K562 (cell line): ENCODE data around the gene USP31. TPM values are rescaled to one million over a fixed set of nuclear protein-coding genes. Genes with fewer than 3 reads are reported as not detected.

Source experiments
- ATAC-seq: fragments of 200-7000 bp; cut with Tn5 transposase; 3 replicates; pipeline ENCODE4 v1.9.1; 2020; ENCODE audit warnings: moderate library complexity
- BruUV-seq: library from RNA; stranded (reverse); fragments of 400-500 nt; replicated peaks from 2 replicates; lab custom pipeline; 2021; lab: Mats Ljungman, UMichigan
- CTCF ChIA-PET: fragments of 300-600 bp; formaldehyde crosslinking; extraction: SDS; loops from one replicate; lab custom pipeline; 2021; ENCODE audit warnings: low intra/inter-chr PET ratio; lab: Yijun Ruan, JAX
- POLR2A ChIA-PET: fragments of 300-600, 350-650 bp; sonication (Branson Sonifier 250); formaldehyde crosslinking; extraction: SDS; loops from one replicate; lab custom pipeline; 2021; ENCODE audit warnings: antibody characterized with exemption, inconsistent platforms; lab: Yijun Ruan, JAX
- DNase-seq, 4 experiments: peaks; one replicate each; pipeline versions ENCODE4 v3.0.0 to v3.0.0-alpha.2; 2011 to 2018; ENCODE audit warnings: low spot score in 3 of 4, mixed read lengths in 3 of 4; ENCODE audit errors: extremely low read depth in 1 of 4
- FAIRE-seq: peaks from 2 replicates; lab custom pipeline; 2011; peaks lifted over from hg19 to GRCh38; lab: Jason Lieb, UNC
- H2AFZ ChIP-seq: 2 replicates; pipeline ENCODE4 v1.6.0; 2011; ENCODE audit warnings: low read depth, low read length, control low read depth, inconsistent platforms
- H3K27ac ChIP-seq: fragments of 200-600 bp; 3 replicates; pipeline ENCODE4 v1.8.0; 2011; ENCODE audit warnings: low read depth, mild to moderate bottlenecking, control low read depth, inconsistent platforms, low read length, moderate library complexity, mixed read lengths; ENCODE audit errors: extremely low read depth
- H3K27me3 ChIP-seq, 2 experiments: fragments of 300-600 bp in 1 of 2; 2 replicates in 1 of 2; 3 replicates in 1 of 2; pipeline versions ENCODE4 v1.6.0 to v1.8.0; 2011; ENCODE audit warnings: inconsistent platforms in 2 of 2, low read length in 2 of 2, mild to moderate bottlenecking in 1 of 2, mixed read lengths in 1 of 2, moderate library complexity in 1 of 2; ENCODE audit not compliant: control insufficient read depth in 2 of 2, insufficient read depth in 2 of 2
- H3K36me3 ChIP-seq: fragments of 300-600 bp; 3 replicates; pipeline ENCODE4 v1.8.0; 2011; ENCODE audit warnings: mild to moderate bottlenecking, low read length, inconsistent platforms; ENCODE audit not compliant: control insufficient read depth, insufficient read depth
- H3K4me1 ChIP-seq, 2 experiments: fragments of 200-600 bp in 1 of 2; replicated peaks in 1 of 2; 2 replicates in 1 of 2; 3 replicates in 1 of 2; pipeline versions ENCODE4 v1.5.1 to v1.8.0; 2011; ENCODE audit warnings: inconsistent platforms in 2 of 2, low read length in 2 of 2, mild to moderate bottlenecking in 1 of 2, mixed read lengths in 1 of 2, moderate library complexity in 1 of 2; ENCODE audit not compliant: control insufficient read depth in 2 of 2, insufficient read depth in 2 of 2
- H3K4me2 ChIP-seq: 2 replicates; pipeline ENCODE4 v1.6.1; 2011; ENCODE audit warnings: low read length, control low read depth, inconsistent platforms, mixed read lengths; ENCODE audit not compliant: insufficient read depth
- H3K4me3 ChIP-seq: fragments of 200-600 bp; sonication (generic), shearing (Covaris generic); 2 replicates; pipeline ENCODE4 v1.5.1; 2016; ENCODE audit warnings: control low read depth, inconsistent platforms
- H3K79me2 ChIP-seq: fragments of 200-600 bp; 3 replicates; pipeline ENCODE4 v1.8.0; 2011; ENCODE audit warnings: low read length, inconsistent platforms; ENCODE audit not compliant: control insufficient read depth, insufficient read depth
- H3K9ac ChIP-seq, 2 experiments: 2 replicates each; pipeline versions ENCODE4 v1.6.0 to v1.6.1; 2011; ENCODE audit warnings: low read depth in 2 of 2, low read length in 2 of 2, control low read depth in 1 of 2, inconsistent platforms in 1 of 2, mild to moderate bottlenecking in 1 of 2, mixed read lengths in 1 of 2; ENCODE audit not compliant: insufficient read depth in 1 of 2
- H3K9me1 ChIP-seq: one replicate; pipeline ENCODE4 v1.6.0; 2011; ENCODE audit warnings: inconsistent platforms, mild to moderate bottlenecking, low read length, moderate library complexity; ENCODE audit not compliant: control insufficient read depth, insufficient read depth
- H3K9me3 ChIP-seq: replicated peaks from 2 replicates; pipeline ENCODE4 v1.5.1; 2011; ENCODE audit warnings: low read depth, low read length, inconsistent platforms; ENCODE audit not compliant: control insufficient read depth, insufficient read depth
- H4K20me1 ChIP-seq: replicated peaks from 2 replicates; pipeline ENCODE4 v1.6.1; 2011; ENCODE audit warnings: low read length, inconsistent platforms, mixed read lengths; ENCODE audit not compliant: control insufficient read depth, insufficient read depth
- ASH1L ChIP-seq: fragments of 450-650 bp; IDR thresholded peaks from 2 replicates; pipeline ENCODE4 v1.6.1; 2018; ENCODE audit warnings: borderline replicate concordance, mild to moderate bottlenecking, low read depth; ENCODE audit not compliant: partially characterized antibody
- HDAC3 ChIP-seq: fragments of 450-650 bp; IDR thresholded peaks from 2 replicates; pipeline ENCODE4 v1.6.1; 2018; ENCODE audit warnings: borderline replicate concordance, mild to moderate bottlenecking, moderate library complexity; ENCODE audit not compliant: partially characterized antibody
- JUND ChIP-seq, 2 experiments: IDR thresholded peaks; 2 replicates in 1 of 2; 3 replicates in 1 of 2; pipeline ENCODE4 v1.6.1; 2011; ENCODE audit warnings: borderline replicate concordance in 2 of 2, low read depth in 2 of 2, low read length in 2 of 2, improper control_type of control experiment in 1 of 2, missing biosample characterization in 1 of 2, missing genetic modification characterization in 1 of 2, missing genetic modification reagents in 1 of 2
- LCOR ChIP-seq: sonication (generic); formaldehyde crosslinking; IDR thresholded peaks from 2 replicates; pipeline ENCODE4 v1.8.0; 2022; ENCODE audit warnings: mild to moderate bottlenecking, missing genetic modification reagents
- SRSF7 ChIP-seq: fragments of 200-400 bp; formaldehyde crosslinking; optimal IDR thresholded peaks from 2 replicates; pipeline ENCODE3; 2017; ENCODE audit warnings: mild to moderate bottlenecking, low read depth, low read length
- WHSC1 ChIP-seq: IDR thresholded peaks from one replicate; pipeline ENCODE4 v1.6.1; 2012; ENCODE audit warnings: low read length, control low read depth, inconsistent platforms
- ZNF274 ChIP-seq: IDR thresholded peaks from 2 replicates; pipeline ENCODE4 v1.6.1; 2011; ENCODE audit warnings: low read depth, mild to moderate bottlenecking, low read length, moderate library complexity, borderline replicate concordance
- WGBS: fragments of 100-300 bp; shearing (Covaris generic); methylation state at CpG from one replicate; pipeline ENCODE4 v1.1.6; 2016; ENCODE audit warnings: low coverage, mixed read lengths; ENCODE audit not compliant: insufficient coverage; ENCODE audit errors: missing lambda C conversion rate; 5-methylcytosine and 5-hydroxymethylcytosine counted together
- in situ Hi-C: fragments of 300-500 bp; cut with MboI; formaldehyde crosslinking; loops from 4 replicates; pipeline ENCODE4 v1.15.0; 2018; ENCODE audit warnings: inconsistent platforms, mixed read lengths
- intact Hi-C: fragments of 100-400 bp; cut with micrococcal nuclease; formaldehyde crosslinking; loops from 2 replicates; pipeline ENCODE4 v1.14.2; 2022
- polyA plus RNA-seq, 8 experiments: library from polyadenylated mRNA; depleted of rRNA in 4 of 8; stranded (reverse) in 5 of 8; unstranded in 3 of 8; fragments of >200 nt; fragmentation: Nextera tagmentation in 2 of 8; fragmentation: Illumina TruSeq in 1 of 8; extraction: Ambion mirVana in 2 of 8; extraction: Trizol in 1 of 8; gene quantifications; 2 replicates each; pipeline versions ENCODE4 v1.2.1 to v1.2.3, GENCODE V29; 2011 to 2014; ENCODE audit warnings: inconsistent platforms in 1 of 8, missing spikeins in 1 of 8
- total RNA-seq, 7 experiments: library from RNA; depleted of rRNA in 6 of 7; stranded (reverse); fragments of >200 nt in 6 of 7; fragmentation: Illumina TruSeq in 2 of 7; extraction: Trizol in 2 of 7; gene quantifications; 2 replicates each; pipeline versions ENCODE4 v1.2.1 to v1.2.3, GENCODE V29; 2011 to 2021; ENCODE audit warnings: low replicate concordance in 1 of 7
- TF ChIP-seq, protein P1 (sequence below): fragments of 450-650 bp; IDR thresholded peaks from 2 replicates; pipeline ENCODE4 v1.6.1; 2017; ENCODE audit warnings: antibody characterized with exemption, mild to moderate bottlenecking
- TF ChIP-seq, protein P2 (sequence below): fragments of 250-450 bp; sonication (Bioruptor Pico); IDR thresholded peaks from 2 replicates; pipeline ENCODE4 v1.8.0; 2022; ENCODE audit warnings: moderate library complexity, mild to moderate bottlenecking, inconsistent platforms
- TF ChIP-seq, protein P3 (sequence below): fragments of 250-450 bp; sonication (Bioruptor Pico); IDR thresholded peaks from 2 replicates; pipeline ENCODE4 v1.4.0; 2020; ENCODE audit warnings: borderline replicate concordance

USP31 gene
- total and polyA plus RNA-seq, 9 of the 15 experiments (the other 6 are each of a cell fraction or from before 2014, with no cell fraction given) = 0.56 to 4.9 (median 2.9) TPM

DNA sequence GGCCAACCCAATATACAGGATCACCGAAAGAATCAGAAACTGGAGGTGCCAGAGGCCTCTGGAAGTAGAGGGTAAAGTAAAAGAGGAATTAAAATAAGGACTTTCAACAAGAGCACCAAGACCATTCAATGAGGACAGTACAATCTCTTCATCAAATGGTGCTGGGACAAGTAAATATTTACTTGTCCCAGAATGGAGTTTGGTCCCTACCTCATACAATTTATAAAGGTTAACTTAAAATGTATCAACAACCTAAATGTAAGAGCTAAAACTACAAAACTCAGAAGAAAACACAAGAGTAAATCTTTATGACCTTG lies 56.5 kb downstream of the USP31 start:
- ATAC-seq (no peak), FAIRE-seq (no peak), DNase-seq (no peak)
- H2AFZ ChIP-seq = no peak overlapping the region
- no peak overlapping the region for H3K27ac ChIP-seq
- no peaks in the 10 kb centered on the region for H3K4me1 ChIP-seq
- no peaks in the 10 kb centered on the region for H3K27me3 ChIP-seq
- ChIA-PET CTCF (no interaction called here), POLR2A (no interaction called here)
- H3K36me3 ChIP-seq = peaks cover 2% of the 10 kb centered on the region; the same call in 1 of the 3 replicates
- no peak overlapping the region for H3K4me3 ChIP-seq
- no peaks in the 10 kb centered on the region for H3K9me1 ChIP-seq
- H3K9ac ChIP-seq = no peak overlapping the region
- H4K20me1 ChIP-seq = no peaks in the 10 kb centered on the region
- no TSS peak for BruUV-seq
- no peaks in the 10 kb centered on the region for H3K79me2 ChIP-seq
- 84% methylated on average over 1 of the region's 1 CpG for WGBS
- no peak for TF ChIP-seq SRSF7
- TF ChIP-seq WHSC1 = no peak
- TF ChIP-seq, protein P1, sequence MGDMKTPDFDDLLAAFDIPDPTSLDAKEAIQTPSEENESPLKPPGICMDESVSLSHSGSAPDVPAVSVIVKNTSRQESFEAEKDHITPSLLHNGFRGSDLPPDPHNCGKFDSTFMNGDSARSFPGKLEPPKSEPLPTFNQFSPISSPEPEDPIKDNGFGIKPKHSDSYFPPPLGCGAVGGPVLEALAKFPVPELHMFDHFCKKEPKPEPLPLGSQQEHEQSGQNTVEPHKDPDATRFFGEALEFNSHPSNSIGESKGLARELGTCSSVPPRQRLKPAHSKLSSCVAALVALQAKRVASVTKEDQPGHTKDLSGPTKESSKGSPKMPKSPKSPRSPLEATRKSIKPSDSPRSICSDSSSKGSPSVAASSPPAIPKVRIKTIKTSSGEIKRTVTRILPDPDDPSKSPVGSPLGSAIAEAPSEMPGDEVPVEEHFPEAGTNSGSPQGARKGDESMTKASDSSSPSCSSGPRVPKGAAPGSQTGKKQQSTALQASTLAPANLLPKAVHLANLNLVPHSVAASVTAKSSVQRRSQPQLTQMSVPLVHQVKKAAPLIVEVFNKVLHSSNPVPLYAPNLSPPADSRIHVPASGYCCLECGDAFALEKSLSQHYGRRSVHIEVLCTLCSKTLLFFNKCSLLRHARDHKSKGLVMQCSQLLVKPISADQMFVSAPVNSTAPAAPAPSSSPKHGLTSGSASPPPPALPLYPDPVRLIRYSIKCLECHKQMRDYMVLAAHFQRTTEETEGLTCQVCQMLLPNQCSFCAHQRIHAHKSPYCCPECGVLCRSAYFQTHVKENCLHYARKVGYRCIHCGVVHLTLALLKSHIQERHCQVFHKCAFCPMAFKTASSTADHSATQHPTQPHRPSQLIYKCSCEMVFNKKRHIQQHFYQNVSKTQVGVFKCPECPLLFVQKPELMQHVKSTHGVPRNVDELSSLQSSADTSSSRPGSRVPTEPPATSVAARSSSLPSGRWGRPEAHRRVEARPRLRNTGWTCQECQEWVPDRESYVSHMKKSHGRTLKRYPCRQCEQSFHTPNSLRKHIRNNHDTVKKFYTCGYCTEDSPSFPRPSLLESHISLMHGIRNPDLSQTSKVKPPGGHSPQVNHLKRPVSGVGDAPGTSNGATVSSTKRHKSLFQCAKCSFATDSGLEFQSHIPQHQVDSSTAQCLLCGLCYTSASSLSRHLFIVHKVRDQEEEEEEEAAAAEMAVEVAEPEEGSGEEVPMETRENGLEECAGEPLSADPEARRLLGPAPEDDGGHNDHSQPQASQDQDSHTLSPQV = no peak
- TF ChIP-seq JUND (IDR thresholded peaks at IDR 0.05; ENCODE audit: borderline replicate concordance, low read depth, low read length) = no peak
- TF ChIP-seq JUND (tag; IDR thresholded peaks at IDR 0.05; ENCODE audit: borderline replicate concordance, low read depth, low read length) = no peak
- no peak for TF ChIP-seq LCOR
- TF ChIP-seq, protein P2, sequence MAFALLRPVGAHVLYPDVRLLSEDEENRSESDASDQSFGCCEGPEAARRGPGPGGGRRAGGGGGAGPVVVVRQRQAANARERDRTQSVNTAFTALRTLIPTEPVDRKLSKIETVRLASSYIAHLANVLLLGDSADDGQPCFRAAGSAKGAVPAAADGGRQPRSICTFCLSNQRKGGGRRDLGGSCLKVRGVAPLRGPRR (CRISPR knock-in tag) = no peak
- TF ChIP-seq HDAC3 = no peak
- no peak for TF ChIP-seq ZNF274
- TF ChIP-seq ASH1L = no peak
- TF ChIP-seq, protein P3, sequence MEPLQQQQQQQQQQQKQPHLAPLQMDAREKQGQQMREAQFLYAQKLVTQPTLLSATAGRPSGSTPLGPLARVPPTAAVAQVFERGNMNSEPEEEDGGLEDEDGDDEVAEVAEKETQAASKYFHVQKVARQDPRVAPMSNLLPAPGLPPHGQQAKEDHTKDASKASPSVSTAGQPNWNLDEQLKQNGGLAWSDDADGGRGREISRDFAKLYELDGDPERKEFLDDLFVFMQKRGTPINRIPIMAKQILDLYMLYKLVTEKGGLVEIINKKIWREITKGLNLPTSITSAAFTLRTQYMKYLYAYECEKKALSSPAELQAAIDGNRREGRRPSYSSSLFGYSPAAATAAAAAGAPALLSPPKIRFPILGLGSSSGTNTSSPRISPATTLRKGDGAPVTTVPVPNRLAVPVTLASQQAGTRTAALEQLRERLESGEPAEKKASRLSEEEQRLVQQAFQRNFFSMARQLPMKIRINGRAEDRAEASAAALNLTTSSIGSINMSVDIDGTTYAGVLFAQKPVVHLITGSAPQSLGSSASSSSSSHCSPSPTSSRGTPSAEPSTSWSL (CRISPR knock-in tag) = no peak
- intact Hi-C loops (no loop called here), in situ Hi-C loops (no loop called here)
- no peaks in the 10 kb centered on the region for H3K9me3 ChIP-seq
- H3K4me2 ChIP-seq = no peak overlapping the region
